ENCODE data around the gene ZRANB3. TPM values are rescaled to one million over a fixed set of nuclear protein-coding genes. Genes with fewer than 3 reads are reported as not detected.

The ZRANB3 gene
- polyA plus RNA-seq, 1 experiment: 3.3 TPM

- H3K4me3 ChIP-seq (ENCODE audit: low read depth, low read length): no peak overlapping the region
- no peak for DNase-seq (ENCODE audit: low read depth)
- TF ChIP-seq CTCF (IDR thresholded peaks at IDR 0.05; ENCODE audit: insufficient read depth, low read depth, low read length): no peak
- ChIA-PET CTCF (no interaction called here), POLR2A (no interaction called here)
- H3K36me3 ChIP-seq (ENCODE audit: control insufficient read depth, insufficient read depth, low read length): no peaks in the 10 kb centered on the region
- H3K27me3 ChIP-seq (ENCODE audit: control insufficient read depth, insufficient read depth, low read length): no peaks in the 10 kb centered on the region
Measured at GRCh38 chr2:135187270-135187669, 343.7 kb downstream of the ZRANB3 start.

GRCh38 chr2:135186054-135186453, 345.0 kb downstream of the ZRANB3 start:
- DNase-seq (ENCODE audit: low read depth): no peak
- Histone ChIP-seq H3K36me3 (ENCODE audit: control insufficient read depth, insufficient read depth, low read length) (no peaks in the 10 kb centered on the region), H3K27me3 (ENCODE audit: control insufficient read depth, insufficient read depth, low read length) (no peaks in the 10 kb centered on the region), H3K4me3 (ENCODE audit: low read depth, low read length) (no peak overlapping the region)
- POLR2A ChIA-PET: interaction anchor here (0.7 kb wide), 1 partner anchor 49 kb away, joined by 4 read pairs; no protein-coding TSS in a partner anchor
- CTCF ChIA-PET: no interaction called here
- TF ChIP-seq CTCF (IDR thresholded peaks at IDR 0.05; ENCODE audit: insufficient read depth, low read depth, low read length): no peak

GRCh38 chr2:135183822-135184221, 347.2 kb downstream of the ZRANB3 start:
- POLR2A ChIA-PET: no interaction called here
- Histone ChIP-seq H3K27me3 (ENCODE audit: control insufficient read depth, insufficient read depth, low read length) (no peaks in the 10 kb centered on the region), H3K4me3 (ENCODE audit: low read depth, low read length) (no peak overlapping the region), H3K36me3 (ENCODE audit: control insufficient read depth, insufficient read depth, low read length) (no peaks in the 10 kb centered on the region)
- TF ChIP-seq CTCF (IDR thresholded peaks at IDR 0.05; ENCODE audit: insufficient read depth, low read depth, low read length): no peak
- no peak for DNase-seq (ENCODE audit: low read depth)
- CTCF ChIA-PET: no interaction called here

GRCh38 chr2:135182601-135183000, 348.4 kb downstream of the ZRANB3 start:
- Histone ChIP-seq H3K36me3 (ENCODE audit: control insufficient read depth, insufficient read depth, low read length) (no peaks in the 10 kb centered on the region), H3K4me3 (ENCODE audit: low read depth, low read length) (no peak overlapping the region), H3K27me3 (ENCODE audit: control insufficient read depth, insufficient read depth, low read length) (no peaks in the 10 kb centered on the region)
- CTCF ChIA-PET: no interaction called here
- POLR2A ChIA-PET: no interaction called here
- no peak for TF ChIP-seq CTCF (IDR thresholded peaks at IDR 0.05; ENCODE audit: insufficient read depth, low read depth, low read length)
- DNase-seq (ENCODE audit: low read depth): no peak

GRCh38 chr2:135182190-135182589, 348.8 kb downstream of the ZRANB3 start:
- Histone ChIP-seq H3K4me3 (ENCODE audit: low read depth, low read length) (no peak overlapping the region), H3K27me3 (ENCODE audit: control insufficient read depth, insufficient read depth, low read length) (no peaks in the 10 kb centered on the region), H3K36me3 (ENCODE audit: control insufficient read depth, insufficient read depth, low read length) (no peaks in the 10 kb centered on the region)
- no peak for DNase-seq (ENCODE audit: low read depth)
- ChIA-PET CTCF (interaction anchor here (0.6 kb wide), 1 partner anchor 13 kb away, joined by 3 read pairs; no protein-coding TSS in a partner anchor), POLR2A (no interaction called here)
- no peak for TF ChIP-seq CTCF (IDR thresholded peaks at IDR 0.05; ENCODE audit: insufficient read depth, low read depth, low read length)

All from BJ (cell line).